Measurements from ENCODE around the gene CYP1A2. TPM values are rescaled to one million over a fixed set of nuclear protein-coding genes. Genes with fewer than 3 reads are reported as not detected.

The CYP1A2 gene
- total RNA-seq, 2 donors from 2014 or later: not detected

DNA sequence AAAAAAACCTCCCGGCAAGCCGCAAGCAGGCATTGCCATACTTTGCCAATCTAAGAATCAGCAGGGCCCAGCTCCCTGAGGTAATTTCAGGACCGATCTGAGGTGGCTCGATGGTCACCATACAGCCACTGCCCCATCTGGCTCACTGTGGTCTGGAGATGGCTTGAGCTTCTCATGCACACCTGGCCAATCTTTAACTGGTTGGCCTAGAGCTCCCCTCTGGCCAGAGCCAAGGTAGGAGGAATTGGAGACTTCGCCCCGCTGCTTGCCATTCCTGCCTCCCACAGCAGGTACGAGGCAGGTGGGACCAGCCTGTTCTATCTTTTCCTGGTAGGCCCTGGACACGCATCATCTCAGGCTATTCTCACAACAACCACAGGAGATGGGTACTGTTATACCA is 10.1 kb downstream of the CYP1A2 start:
- no peak overlapping the region for H3K4me3 Mint-ChIP-seq
- no peaks in the 10 kb centered on the region for H3K36me3 Mint-ChIP-seq (ENCODE audit: low read depth)
- ATAC-seq (replicated peaks): no peak
- no peaks in the 10 kb centered on the region for H3K27me3 Mint-ChIP-seq
- H3K9me3 Mint-ChIP-seq: no peaks in the 10 kb centered on the region
- H3K4me1 Mint-ChIP-seq: no peaks in the 10 kb centered on the region
- no peak overlapping the region for H3K27ac Mint-ChIP-seq

DNA sequence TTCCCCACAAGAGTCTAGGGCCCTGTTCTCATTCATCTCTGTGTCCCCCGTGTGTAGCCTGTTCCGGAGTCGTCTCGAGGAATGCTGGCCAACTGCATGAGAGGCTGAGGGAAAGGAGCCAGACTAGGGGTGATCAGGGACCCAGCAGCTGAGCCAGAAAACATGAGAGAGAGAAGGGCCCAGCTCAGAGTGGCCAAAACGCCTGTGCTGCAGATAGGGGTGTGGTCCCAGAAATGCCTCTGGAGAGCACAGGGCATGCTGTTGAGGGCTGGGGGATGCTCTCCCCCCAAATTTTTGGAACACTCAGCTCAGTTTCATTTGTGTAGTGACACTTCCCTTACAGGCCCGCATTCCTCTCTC is 14.1 kb downstream of the CYP1A2 start:
- ATAC-seq (replicated peaks): no peak
- H3K27ac Mint-ChIP-seq: no peak overlapping the region
- H3K4me3 Mint-ChIP-seq: no peak overlapping the region
- H3K27me3 Mint-ChIP-seq: no peaks in the 10 kb centered on the region
- no peaks in the 10 kb centered on the region for H3K36me3 Mint-ChIP-seq (ENCODE audit: low read depth)
- H3K4me1 Mint-ChIP-seq: no peaks in the 10 kb centered on the region
- H3K9me3 Mint-ChIP-seq: no peaks in the 10 kb centered on the region

DNA sequence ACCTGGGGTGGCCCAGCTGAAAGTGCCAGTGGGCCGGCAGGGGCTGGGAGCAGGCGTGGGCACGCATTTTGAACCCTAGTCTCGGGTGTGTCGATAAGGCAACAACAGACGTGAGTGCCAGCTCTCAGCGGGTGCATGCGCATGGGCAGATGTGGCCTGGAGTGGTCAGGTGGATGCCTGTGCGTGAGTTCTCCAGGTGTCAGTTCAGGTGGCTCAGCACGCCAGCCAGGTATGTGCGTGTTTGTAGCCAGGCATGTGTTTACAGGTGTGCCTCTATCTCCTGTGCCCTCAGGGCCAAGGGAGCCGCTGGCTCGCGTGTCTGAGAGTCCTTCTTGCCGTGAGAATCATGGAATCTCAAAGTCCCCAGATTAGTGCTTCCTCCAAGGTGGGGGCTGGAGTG is 14.8 kb downstream of the CYP1A2 start:
- Mint-ChIP-seq H3K27me3 (no peaks in the 10 kb centered on the region), H3K4me3 (no peak overlapping the region), H3K4me1 (no peaks in the 10 kb centered on the region), H3K27ac (no peak overlapping the region), H3K36me3 (ENCODE audit: low read depth) (no peaks in the 10 kb centered on the region), H3K9me3 (no peaks in the 10 kb centered on the region)
- no peak for ATAC-seq (replicated peaks)

DNA sequence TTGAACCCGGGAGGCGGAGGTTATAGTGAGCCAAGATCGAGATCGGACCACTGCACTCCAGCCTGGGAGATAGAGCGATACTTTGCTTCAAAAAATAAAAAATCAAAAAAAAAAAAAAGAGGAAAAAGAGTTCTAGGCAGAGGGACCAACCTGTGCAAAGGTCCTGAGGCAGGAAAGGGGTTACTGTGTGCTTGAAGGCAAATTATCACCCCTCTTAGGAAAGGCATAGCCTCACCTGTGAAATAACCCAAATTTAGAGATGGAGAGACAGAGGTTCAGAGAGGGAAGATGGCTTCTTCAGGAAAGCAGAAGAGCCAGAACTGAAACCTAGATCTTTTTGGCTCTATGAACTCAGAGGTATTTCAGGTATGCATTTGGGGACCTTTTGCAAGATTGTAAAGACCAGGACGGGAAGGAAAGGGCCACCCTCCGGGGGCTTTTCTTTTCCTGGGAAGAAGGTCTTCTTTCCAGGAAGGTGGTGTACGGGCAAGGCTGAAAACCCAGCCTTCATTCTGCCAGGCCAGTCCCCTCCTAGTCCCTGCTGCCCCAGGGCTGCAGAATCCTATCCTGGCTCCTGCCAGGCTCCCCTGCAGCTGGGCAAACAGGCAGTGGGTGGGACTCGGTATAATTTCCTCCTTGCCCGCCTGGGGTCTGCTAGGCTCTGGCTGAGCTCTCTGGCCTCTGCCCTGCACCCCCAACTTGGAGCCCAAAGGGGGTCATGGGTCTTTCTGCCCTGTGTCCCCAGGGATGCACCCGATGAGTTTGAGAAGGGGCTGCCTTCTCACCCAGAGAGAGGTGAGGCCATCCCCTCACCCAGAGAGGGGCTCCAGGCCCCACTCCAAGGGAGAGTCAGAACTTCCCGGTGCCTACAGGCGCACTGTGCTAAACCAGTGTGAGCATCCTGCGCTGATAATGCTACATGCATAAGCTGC is 18.8 kb downstream of the CYP1A2 start:
- H3K4me3 Mint-ChIP-seq: no peak overlapping the region
- no peaks in the 10 kb centered on the region for H3K9me3 Mint-ChIP-seq
- no peaks in the 10 kb centered on the region for H3K36me3 Mint-ChIP-seq (ENCODE audit: low read depth)
- H3K27ac Mint-ChIP-seq: no peak overlapping the region
- H3K4me1 Mint-ChIP-seq: peaks cover 10% of the 10 kb centered on the region
- peaks cover 4% of the 10 kb centered on the region for H3K27me3 Mint-ChIP-seq
- no peak for ATAC-seq (replicated peaks)

DNA sequence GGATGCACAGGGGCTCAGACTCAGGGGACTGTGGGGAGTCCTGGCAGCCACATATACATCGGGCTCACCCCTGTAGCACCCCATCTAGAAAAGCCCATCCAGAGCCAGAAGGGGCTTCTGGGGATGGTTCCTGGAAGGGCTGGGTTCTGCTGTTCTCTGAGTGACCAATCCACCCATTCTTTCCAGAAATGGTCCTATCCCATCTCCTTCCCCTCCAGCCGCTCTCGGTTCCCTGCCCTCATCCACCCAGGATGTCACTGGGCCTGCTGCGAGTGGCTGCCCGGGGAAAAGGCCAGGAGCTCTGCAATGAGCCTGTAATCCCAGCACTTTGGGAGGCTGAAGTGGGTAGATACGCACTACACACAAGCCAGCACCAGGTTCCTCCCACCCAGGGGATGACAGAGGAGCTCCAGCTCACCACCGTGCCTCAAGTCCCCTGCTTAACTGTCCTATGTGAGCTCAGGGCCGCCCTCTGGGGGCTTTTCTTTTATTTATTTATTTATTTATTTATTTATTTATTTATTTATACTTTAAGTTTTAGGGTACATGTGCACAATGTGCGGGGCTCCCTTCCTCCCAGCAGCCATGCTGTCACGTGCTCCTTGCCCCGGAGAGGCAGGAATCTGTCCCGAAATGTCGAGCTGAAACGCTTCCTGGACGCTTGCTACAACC is 19.6 kb downstream of the CYP1A2 start:
- peak overlapping the region; percentile 16 for H3K4me3 Mint-ChIP-seq
- no peaks in the 10 kb centered on the region for H3K9me3 Mint-ChIP-seq
- no peak for ATAC-seq (replicated peaks)
- no peaks in the 10 kb centered on the region for H3K36me3 Mint-ChIP-seq (ENCODE audit: low read depth)
- H3K27ac Mint-ChIP-seq: peak overlapping the region; percentile 28
- peaks cover 4% of the 10 kb centered on the region for H3K27me3 Mint-ChIP-seq
- H3K4me1 Mint-ChIP-seq: peaks cover 10% of the 10 kb centered on the region

DNA sequence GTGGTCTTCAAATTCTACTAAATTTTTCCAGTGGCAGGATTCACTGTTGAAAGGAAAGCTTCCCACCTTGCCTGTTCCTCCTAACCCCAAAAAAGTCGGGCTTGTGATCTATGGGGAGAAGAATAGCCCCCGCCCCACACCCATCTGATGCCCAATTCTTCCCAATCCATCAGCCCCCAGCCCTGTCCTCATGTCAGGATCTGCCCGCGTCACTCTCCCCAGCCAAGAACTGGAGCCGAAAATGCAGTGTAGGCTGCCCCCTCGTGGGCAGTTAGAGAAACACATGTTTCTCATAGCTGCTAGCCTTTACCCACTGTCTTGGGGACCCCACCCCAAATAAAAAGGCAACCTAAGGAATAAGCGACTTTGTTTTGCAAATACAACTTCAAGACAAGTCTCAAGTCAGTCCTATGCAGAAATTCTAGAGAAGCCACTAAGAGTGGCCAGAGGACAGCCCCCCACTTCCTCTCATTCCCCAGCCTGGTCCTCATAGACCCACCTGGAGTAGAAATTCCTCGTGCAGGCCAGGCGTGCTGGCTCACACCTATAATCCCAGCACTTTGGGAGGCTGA is 20.2 kb downstream of the CYP1A2 start:
- H3K4me3 Mint-ChIP-seq: peak overlapping the region; percentile 16
- peak; percentile 52 for ATAC-seq (replicated peaks)

DNA sequence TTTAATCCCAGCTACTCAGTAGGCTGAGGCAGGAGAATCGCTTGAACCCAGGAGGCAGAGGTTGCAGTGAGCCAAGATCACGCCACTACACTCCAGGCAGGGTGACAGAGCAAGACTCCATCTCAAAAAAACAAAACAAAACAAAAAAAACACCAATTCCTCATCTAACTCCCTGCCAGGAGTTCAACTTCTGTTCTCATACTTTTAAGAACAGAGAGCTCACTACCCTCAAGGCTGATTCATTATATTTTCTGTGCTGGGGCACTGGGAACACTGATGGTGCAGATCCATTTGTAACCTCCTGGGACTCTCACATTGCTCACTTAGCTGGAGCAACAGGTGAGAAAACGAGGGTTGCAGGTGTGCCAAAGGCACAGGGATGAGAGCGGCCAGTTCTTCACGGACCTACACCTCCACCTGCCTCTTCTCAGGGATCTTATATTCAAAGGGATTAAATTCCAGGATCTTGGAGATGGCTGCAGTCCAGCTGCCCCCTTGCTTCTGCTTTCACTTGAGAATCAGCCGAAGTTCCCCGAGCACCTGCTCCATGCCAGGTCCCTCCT is 20.9 kb downstream of the CYP1A2 start:
- peaks cover 10% of the 10 kb centered on the region for H3K4me1 Mint-ChIP-seq
- ATAC-seq (replicated peaks): no peak
- peaks cover 4% of the 10 kb centered on the region for H3K27me3 Mint-ChIP-seq
- H3K27ac Mint-ChIP-seq: no peak overlapping the region
- no peaks in the 10 kb centered on the region for H3K36me3 Mint-ChIP-seq (ENCODE audit: low read depth)
- no peak overlapping the region for H3K4me3 Mint-ChIP-seq
- H3K9me3 Mint-ChIP-seq: no peaks in the 10 kb centered on the region

More for the DNA sequence above, 20.2 kb downstream of the CYP1A2 start:
- H3K27me3 Mint-ChIP-seq: peaks cover 4% of the 10 kb centered on the region
- H3K4me1 Mint-ChIP-seq: peaks cover 10% of the 10 kb centered on the region
- no peaks in the 10 kb centered on the region for H3K36me3 Mint-ChIP-seq (ENCODE audit: low read depth)
- no peaks in the 10 kb centered on the region for H3K9me3 Mint-ChIP-seq
- H3K27ac Mint-ChIP-seq: peak overlapping the region; percentile 28

DNA sequence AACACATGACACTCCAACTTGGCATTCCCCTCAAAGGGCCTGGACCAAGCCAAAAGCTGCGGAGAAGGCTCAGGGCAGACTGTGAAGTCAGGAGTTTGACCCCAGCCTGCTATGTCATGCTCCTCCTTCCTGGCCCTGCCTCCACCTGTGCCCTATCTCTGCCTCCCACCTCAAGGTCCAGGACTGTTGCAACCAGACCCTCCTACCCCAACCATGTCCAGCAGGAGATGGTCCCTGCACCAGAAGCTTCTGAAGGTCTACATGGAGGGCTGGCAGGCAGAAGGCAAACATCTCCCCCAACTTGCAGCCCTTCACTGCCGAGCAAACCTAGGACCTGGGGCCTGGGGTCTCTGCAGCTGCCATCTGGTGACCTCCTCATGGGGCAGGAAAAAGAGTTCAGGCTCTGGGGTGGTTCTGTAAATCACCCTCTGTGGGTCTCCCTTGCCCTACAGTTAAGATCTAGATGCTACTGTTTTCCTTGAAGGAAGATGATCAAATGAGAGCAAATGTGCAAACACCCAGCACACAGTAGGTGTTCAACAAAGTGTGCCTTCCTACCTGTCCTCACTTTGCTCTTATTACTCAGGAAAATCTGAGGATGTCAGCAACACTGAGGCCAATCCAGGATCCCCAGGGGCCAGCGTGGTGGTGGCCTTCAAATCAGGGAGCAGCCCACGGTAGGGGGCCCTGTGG is 21.7 kb downstream of the CYP1A2 start:
- H3K4me1 Mint-ChIP-seq: peaks cover 13% of the 10 kb centered on the region
- peaks cover 4% of the 10 kb centered on the region for H3K27me3 Mint-ChIP-seq
- ATAC-seq (replicated peaks): no peak
- H3K27ac Mint-ChIP-seq: no peak overlapping the region
- H3K9me3 Mint-ChIP-seq: no peaks in the 10 kb centered on the region
- no peak overlapping the region for H3K4me3 Mint-ChIP-seq
- no peaks in the 10 kb centered on the region for H3K36me3 Mint-ChIP-seq (ENCODE audit: low read depth)

DNA sequence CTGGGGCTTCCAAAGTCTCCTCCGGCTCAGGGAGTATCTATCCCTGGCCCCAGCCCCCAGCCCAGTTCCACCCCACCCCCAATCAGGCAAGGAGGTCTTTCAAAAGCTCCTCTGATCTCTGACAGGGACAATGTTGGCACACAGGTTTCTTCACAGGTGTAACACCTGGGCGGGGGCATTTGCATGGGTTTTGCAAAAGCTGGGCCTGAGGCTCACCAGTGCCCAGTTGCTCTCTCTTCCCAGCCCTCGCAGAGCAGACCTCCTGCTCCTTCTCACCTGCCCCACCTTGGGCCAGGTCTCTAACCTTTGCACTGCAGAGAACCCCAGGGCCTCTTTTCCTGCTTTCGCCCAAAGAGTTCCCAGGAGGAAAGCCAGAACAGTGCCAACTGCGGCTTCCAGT is 24.7 kb downstream of the CYP1A2 start:
- peak overlapping the region; percentile 73 for H3K27ac Mint-ChIP-seq
- peaks cover 4% of the 10 kb centered on the region for H3K27me3 Mint-ChIP-seq
- H3K4me3 Mint-ChIP-seq: no peak overlapping the region
- no peaks in the 10 kb centered on the region for H3K36me3 Mint-ChIP-seq (ENCODE audit: low read depth)
- no peaks in the 10 kb centered on the region for H3K9me3 Mint-ChIP-seq
- no peak for ATAC-seq (replicated peaks)
- peaks cover 32% of the 10 kb centered on the region for H3K4me1 Mint-ChIP-seq

DNA sequence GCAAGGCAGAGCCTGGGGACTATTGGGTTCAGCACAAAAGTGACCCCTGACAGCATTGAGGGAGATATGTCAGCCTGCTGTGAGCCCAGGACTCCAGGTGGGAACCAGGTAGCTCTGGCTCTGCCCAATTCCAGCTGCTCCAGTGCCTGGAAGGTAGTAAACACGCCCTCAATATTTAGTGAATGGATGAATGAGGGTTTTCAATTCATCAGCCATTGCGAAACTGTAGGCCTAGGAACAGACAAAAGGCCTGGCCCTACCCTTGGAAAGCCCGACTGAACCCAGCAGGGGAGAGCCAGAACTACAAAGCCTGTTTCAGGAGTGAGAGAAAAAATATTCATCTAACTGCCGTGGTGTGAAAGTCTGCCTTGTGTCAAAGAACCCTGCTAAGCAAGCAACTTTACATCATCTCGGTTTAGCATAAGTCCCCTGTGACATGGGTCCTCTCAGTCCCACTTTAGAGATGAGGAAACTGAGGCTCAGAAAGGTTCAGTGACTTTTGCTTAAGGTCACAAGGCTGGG is 25.1 kb downstream of the CYP1A2 start:
- Mint-ChIP-seq H3K4me3 (no peak overlapping the region), H3K36me3 (ENCODE audit: low read depth) (no peaks in the 10 kb centered on the region), H3K27me3 (peaks cover 2% of the 10 kb centered on the region), H3K9me3 (no peaks in the 10 kb centered on the region), H3K4me1 (peaks cover 34% of the 10 kb centered on the region), H3K27ac (peak overlapping the region; percentile 73)
- no peak for ATAC-seq (replicated peaks)

DNA sequence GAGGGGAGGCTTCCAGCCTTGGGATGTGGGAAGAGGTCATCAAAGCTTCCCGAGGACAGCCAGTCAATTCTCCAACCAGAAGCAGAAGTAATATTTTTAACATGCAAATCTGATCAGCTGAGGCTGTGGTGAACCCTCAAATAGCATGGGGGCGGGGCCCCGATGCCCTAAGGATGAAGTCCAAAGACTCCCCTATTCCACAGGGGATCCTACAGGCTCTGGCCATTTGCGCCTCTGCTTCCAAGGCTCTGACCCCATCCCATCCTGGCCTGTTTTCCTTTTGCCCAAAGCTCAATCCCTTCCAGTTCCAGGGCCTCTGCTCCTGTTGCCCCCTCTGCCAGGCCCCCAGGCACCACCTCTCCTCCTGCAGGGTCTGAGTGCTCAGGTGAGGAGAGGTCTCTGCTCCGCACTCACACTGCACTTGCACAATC is 26.5 kb downstream of the CYP1A2 start:
- H3K4me3 Mint-ChIP-seq: no peak overlapping the region

DNA sequence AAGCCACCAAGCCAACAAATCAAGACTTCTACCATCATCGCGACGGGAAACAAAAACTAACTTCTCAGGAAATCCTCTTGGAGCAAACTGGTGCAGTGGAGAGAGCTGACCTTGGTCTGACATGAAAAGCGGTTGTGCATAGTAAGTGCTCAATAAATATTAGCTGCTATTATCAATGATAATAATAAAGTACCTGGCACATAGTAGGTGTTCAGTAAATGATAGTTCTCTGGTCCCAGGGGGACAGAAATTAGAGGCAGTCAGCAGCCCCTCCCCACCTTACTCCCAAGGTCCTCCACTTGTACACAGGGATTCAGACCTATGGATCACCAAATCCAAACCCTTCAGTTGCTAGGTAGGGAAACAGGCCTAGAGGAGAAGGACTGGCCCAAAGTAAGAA is 27.2 kb downstream of the CYP1A2 start:
- no peaks in the 10 kb centered on the region for H3K36me3 Mint-ChIP-seq (ENCODE audit: low read depth)
- peaks cover 50% of the 10 kb centered on the region for H3K4me1 Mint-ChIP-seq
- no peaks in the 10 kb centered on the region for H3K27me3 Mint-ChIP-seq
- peak overlapping the region; percentile 99 for H3K27ac Mint-ChIP-seq
- peak overlapping the region; percentile 82 for H3K4me3 Mint-ChIP-seq
- no peak for ATAC-seq (replicated peaks)
- H3K9me3 Mint-ChIP-seq: no peaks in the 10 kb centered on the region

More for the DNA sequence above, 26.5 kb downstream of the CYP1A2 start:
- Mint-ChIP-seq H3K27ac (peak overlapping the region; percentile 99), H3K9me3 (no peaks in the 10 kb centered on the region), H3K36me3 (ENCODE audit: low read depth) (no peaks in the 10 kb centered on the region), H3K4me1 (peaks cover 44% of the 10 kb centered on the region), H3K27me3 (no peaks in the 10 kb centered on the region)
- ATAC-seq (replicated peaks): no peak

DNA sequence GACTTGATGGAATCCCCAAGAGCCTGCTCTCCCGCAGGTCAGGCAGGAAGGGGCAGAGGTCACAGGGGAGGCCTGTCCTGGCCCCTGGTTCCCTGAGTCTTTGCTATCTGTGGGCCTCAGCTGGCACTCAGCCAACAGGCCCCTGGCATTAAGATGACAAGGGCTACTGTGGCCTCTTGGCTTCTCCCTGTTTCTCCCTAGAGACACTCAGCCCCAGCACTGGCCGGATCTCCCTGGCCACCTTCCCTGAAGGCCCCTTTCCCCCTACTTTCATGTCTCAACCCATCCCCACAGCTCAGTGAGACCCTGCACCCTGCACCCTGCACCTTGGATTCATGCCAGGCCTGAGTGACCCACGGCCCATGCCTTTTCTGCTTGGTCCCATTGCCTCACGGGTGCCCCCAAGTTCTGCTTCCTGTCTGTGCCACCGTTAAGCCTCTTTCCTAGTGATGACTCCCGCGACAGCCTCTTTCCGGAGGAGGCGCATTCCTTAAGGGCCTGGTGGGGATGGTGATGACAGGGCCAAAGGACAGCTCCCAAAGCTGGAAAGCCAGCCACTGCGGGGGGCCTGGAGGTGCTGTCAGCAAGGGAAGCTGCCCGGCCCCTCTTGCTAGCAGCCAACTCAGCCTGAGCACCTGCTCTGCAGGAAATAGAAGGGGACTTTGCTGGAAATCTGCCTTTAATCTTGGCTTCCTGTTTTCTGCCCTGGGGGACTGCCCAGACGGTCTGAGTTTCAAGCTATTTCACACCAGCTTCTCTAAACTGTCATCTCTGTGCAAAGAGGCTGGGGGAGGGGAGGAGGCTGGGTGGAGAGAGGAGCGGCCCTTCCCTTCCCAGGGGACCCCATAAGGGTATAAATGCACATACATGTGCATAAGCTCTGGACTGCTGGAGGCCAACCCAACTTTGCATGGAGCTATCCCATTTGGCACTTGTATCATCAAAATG is 28.4 kb downstream of the CYP1A2 start:
- Mint-ChIP-seq H3K36me3 (ENCODE audit: low read depth) (peaks cover 6% of the 10 kb centered on the region), H3K4me1 (peaks cover 53% of the 10 kb centered on the region), H3K27me3 (no peaks in the 10 kb centered on the region), H3K4me3 (peak overlapping the region; percentile 82), H3K9me3 (no peaks in the 10 kb centered on the region), H3K27ac (peak overlapping the region; percentile 99)
- ATAC-seq (replicated peaks): peak; percentile 54
